ENCODE results near the gene TAS1R1. TPM values are rescaled to one million over a fixed set of nuclear protein-coding genes. Genes with fewer than 3 reads are reported as not detected.

The TAS1R1 gene
- total and polyA plus RNA-seq, 2 experiments from 2014 or later = 0.19 TPM; not detected in 1

DNA sequence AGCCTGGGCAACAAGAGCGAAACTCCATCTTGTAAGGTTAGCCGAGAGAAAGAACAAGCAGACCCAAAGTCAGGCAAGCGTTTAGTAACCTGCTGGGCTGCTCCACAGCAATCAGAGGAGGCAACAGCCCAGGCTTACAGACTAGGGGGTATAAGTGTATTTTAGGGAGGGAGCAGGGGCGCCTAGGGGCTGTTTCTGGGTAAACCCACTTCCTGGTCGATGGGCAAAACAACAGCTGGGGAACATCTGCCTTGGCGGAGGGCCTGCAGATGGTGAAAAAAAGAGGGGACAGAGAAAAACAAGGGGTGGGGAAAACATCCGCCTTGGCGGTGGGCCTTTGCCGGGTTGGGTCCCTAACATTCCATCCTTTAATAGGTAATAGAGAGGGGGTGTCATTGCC, 5.2 kb downstream of the TAS1R1 start:
- H3K79me2 ChIP-seq (replicated peaks; ENCODE audit: insufficient read depth) = no peaks in the 10 kb centered on the region
- no peaks in the 10 kb centered on the region for H3K27me3 ChIP-seq (ENCODE audit: insufficient read depth)
- H3K36me3 Mint-ChIP-seq (ENCODE audit: low read depth) = no peaks in the 10 kb centered on the region
- no peaks in the 10 kb centered on the region for H3F3A ChIP-seq (replicated peaks; ENCODE audit: low read depth)
- no peak overlapping the region for H3K27ac ChIP-seq (ENCODE audit: low read depth)
- no peak overlapping the region for H3K27ac Mint-ChIP-seq
- no peak overlapping the region for H3K4me3 ChIP-seq
- no peaks in the 10 kb centered on the region for H3K4me1 ChIP-seq (ENCODE audit: insufficient read depth)
- no peak overlapping the region for H3K4me2 ChIP-seq
- H3K4me3 Mint-ChIP-seq = no peak overlapping the region
- H3K4me1 Mint-ChIP-seq = no peaks in the 10 kb centered on the region
- no peaks in the 10 kb centered on the region for H3K9me2 ChIP-seq (ENCODE audit: insufficient read depth)
- 0 out of 2 replicates have a peak overlapping the region, but pooled peaks have one; percentile 38 for H2AFZ ChIP-seq
- DNase-seq (ENCODE audit: low spot score) (no peak), ATAC-seq (no peak)
- H3K9me3 Mint-ChIP-seq = peaks cover 7% of the 10 kb centered on the region; the same call in 2 of the 3 replicates
- H3K36me3 ChIP-seq (ENCODE audit: insufficient read depth) = no peaks in the 10 kb centered on the region
- no peaks in the 10 kb centered on the region for H4K20me1 ChIP-seq (replicated peaks; ENCODE audit: insufficient read depth)
- TF ChIP-seq, protein P1, sequence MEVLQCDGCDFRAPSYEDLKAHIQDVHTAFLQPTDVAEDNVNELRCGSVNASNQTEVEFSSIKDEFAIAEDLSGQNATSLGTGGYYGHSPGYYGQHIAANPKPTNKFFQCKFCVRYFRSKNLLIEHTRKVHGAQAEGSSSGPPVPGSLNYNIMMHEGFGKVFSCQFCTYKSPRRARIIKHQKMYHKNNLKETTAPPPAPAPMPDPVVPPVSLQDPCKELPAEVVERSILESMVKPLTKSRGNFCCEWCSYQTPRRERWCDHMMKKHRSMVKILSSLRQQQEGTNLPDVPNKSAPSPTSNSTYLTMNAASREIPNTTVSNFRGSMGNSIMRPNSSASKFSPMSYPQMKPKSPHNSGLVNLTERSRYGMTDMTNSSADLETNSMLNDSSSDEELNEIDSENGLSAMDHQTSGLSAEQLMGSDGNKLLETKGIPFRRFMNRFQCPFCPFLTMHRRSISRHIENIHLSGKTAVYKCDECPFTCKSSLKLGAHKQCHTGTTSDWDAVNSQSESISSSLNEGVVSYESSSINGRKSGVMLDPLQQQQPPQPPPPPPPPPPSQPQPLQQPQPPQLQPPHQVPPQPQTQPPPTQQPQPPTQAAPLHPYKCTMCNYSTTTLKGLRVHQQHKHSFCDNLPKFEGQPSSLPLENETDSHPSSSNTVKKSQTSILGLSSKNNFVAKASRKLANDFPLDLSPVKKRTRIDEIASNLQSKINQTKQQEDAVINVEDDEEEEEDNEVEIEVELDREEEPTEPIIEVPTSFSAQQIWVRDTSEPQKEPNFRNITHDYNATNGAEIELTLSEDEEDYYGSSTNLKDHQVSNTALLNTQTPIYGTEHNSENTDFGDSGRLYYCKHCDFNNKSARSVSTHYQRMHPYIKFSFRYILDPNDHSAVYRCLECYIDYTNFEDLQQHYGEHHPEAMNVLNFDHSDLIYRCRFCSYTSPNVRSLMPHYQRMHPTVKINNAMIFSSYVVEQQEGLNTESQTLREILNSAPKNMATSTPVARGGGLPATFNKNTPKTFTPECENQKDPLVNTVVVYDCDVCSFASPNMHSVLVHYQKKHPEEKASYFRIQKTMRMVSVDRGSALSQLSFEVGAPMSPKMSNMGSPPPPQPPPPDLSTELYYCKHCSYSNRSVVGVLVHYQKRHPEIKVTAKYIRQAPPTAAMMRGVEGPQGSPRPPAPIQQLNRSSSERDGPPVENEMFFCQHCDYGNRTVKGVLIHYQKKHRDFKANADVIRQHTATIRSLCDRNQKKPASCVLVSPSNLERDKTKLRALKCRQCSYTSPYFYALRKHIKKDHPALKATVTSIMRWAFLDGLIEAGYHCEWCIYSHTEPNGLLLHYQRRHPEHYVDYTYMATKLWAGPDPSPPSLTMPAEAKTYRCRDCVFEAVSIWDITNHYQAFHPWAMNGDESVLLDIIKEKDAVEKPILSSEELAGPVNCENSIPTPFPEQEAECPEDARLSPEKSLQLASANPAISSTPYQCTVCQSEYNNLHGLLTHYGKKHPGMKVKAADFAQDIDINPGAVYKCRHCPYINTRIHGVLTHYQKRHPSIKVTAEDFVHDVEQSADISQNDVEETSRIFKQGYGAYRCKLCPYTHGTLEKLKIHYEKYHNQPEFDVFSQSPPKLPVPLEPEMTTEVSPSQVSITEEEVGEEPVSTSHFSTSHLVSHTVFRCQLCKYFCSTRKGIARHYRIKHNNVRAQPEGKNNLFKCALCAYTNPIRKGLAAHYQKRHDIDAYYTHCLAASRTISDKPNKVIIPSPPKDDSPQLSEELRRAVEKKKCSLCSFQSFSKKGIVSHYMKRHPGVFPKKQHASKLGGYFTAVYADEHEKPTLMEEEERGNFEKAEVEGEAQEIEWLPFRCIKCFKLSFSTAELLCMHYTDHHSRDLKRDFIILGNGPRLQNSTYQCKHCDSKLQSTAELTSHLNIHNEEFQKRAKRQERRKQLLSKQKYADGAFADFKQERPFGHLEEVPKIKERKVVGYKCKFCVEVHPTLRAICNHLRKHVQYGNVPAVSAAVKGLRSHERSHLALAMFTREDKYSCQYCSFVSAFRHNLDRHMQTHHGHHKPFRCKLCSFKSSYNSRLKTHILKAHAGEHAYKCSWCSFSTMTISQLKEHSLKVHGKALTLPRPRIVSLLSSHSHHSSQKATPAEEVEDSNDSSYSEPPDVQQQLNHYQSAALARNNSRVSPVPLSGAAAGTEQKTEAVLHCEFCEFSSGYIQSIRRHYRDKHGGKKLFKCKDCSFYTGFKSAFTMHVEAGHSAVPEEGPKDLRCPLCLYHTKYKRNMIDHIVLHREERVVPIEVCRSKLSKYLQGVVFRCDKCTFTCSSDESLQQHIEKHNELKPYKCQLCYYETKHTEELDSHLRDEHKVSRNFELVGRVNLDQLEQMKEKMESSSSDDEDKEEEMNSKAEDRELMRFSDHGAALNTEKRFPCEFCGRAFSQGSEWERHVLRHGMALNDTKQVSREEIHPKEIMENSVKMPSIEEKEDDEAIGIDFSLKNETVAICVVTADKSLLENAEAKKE (CRISPR knock-in tag; IDR thresholded peaks at IDR 0.05) = no peak
- TF ChIP-seq ZNF114 (CRISPR knock-in tag; IDR thresholded peaks at IDR 0.05) = no peak
- TF ChIP-seq, protein P2, sequence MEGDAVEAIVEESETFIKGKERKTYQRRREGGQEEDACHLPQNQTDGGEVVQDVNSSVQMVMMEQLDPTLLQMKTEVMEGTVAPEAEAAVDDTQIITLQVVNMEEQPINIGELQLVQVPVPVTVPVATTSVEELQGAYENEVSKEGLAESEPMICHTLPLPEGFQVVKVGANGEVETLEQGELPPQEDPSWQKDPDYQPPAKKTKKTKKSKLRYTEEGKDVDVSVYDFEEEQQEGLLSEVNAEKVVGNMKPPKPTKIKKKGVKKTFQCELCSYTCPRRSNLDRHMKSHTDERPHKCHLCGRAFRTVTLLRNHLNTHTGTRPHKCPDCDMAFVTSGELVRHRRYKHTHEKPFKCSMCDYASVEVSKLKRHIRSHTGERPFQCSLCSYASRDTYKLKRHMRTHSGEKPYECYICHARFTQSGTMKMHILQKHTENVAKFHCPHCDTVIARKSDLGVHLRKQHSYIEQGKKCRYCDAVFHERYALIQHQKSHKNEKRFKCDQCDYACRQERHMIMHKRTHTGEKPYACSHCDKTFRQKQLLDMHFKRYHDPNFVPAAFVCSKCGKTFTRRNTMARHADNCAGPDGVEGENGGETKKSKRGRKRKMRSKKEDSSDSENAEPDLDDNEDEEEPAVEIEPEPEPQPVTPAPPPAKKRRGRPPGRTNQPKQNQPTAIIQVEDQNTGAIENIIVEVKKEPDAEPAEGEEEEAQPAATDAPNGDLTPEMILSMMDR (conservative IDR thresholded peaks at IDR 0.05; ENCODE audit: low read depth in 2 of 2) = no peak
- no peak for TF ChIP-seq JUNB (IDR thresholded peaks at IDR 0.05; ENCODE audit: unreplicated experiment)
- TF ChIP-seq EZH2phosphoT487 (IDR thresholded peaks at IDR 0.05; ENCODE audit: unreplicated experiment) = no peak
- TF ChIP-seq, protein P3, sequence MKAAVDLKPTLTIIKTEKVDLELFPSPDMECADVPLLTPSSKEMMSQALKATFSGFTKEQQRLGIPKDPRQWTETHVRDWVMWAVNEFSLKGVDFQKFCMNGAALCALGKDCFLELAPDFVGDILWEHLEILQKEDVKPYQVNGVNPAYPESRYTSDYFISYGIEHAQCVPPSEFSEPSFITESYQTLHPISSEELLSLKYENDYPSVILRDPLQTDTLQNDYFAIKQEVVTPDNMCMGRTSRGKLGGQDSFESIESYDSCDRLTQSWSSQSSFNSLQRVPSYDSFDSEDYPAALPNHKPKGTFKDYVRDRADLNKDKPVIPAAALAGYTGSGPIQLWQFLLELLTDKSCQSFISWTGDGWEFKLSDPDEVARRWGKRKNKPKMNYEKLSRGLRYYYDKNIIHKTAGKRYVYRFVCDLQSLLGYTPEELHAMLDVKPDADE (IDR thresholded peaks at IDR 0.05) = no peak
- TF ChIP-seq POLR2AphosphoS5 (IDR thresholded peaks at IDR 0.05; ENCODE audit: low read depth) = no peak
- no peak for TF ChIP-seq EZH2 (IDR thresholded peaks at IDR 0.05; ENCODE audit: low read depth, unreplicated experiment)
- no peak for TF ChIP-seq NANOG (IDR thresholded peaks at IDR 0.05; ENCODE audit: borderline replicate concordance)
- TF ChIP-seq, protein P4, sequence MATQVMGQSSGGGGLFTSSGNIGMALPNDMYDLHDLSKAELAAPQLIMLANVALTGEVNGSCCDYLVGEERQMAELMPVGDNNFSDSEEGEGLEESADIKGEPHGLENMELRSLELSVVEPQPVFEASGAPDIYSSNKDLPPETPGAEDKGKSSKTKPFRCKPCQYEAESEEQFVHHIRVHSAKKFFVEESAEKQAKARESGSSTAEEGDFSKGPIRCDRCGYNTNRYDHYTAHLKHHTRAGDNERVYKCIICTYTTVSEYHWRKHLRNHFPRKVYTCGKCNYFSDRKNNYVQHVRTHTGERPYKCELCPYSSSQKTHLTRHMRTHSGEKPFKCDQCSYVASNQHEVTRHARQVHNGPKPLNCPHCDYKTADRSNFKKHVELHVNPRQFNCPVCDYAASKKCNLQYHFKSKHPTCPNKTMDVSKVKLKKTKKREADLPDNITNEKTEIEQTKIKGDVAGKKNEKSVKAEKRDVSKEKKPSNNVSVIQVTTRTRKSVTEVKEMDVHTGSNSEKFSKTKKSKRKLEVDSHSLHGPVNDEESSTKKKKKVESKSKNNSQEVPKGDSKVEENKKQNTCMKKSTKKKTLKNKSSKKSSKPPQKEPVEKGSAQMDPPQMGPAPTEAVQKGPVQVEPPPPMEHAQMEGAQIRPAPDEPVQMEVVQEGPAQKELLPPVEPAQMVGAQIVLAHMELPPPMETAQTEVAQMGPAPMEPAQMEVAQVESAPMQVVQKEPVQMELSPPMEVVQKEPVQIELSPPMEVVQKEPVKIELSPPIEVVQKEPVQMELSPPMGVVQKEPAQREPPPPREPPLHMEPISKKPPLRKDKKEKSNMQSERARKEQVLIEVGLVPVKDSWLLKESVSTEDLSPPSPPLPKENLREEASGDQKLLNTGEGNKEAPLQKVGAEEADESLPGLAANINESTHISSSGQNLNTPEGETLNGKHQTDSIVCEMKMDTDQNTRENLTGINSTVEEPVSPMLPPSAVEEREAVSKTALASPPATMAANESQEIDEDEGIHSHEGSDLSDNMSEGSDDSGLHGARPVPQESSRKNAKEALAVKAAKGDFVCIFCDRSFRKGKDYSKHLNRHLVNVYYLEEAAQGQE (IDR thresholded peaks at IDR 0.05; ENCODE audit: unreplicated experiment) = no peak
- TF ChIP-seq STAT1 (IDR thresholded peaks at IDR 0.05; ENCODE audit: unreplicated experiment) = no peak
- no peak for TF ChIP-seq CREB1 (CRISPR knock-in tag; IDR thresholded peaks at IDR 0.05; ENCODE audit: low read depth)
- no peak for TF ChIP-seq ZNF331 (CRISPR knock-in tag; IDR thresholded peaks at IDR 0.05; ENCODE audit: low read depth)
- H3K27me3 Mint-ChIP-seq (ENCODE audit: insufficient read depth, low read depth, poor library complexity) = peaks cover 1% of the 10 kb centered on the region
